H1 (cell line): ENCODE measurements around the gene NOLC1. TPM values are rescaled to one million over a fixed set of nuclear protein-coding genes. Genes with fewer than 3 reads are reported as not detected.

ENCODE experiments used
- CTCF ChIA-PET: fragments of 300-600 bp; sonication (Branson Sonifier 250); formaldehyde crosslinking; loops from one replicate; lab custom pipeline; 2021; ENCODE audit not compliant: partially characterized antibody; lab: Charles Lee
- POLR2A ChIA-PET: fragments of 300-600 bp; sonication (Branson Sonifier 250); formaldehyde crosslinking; loops from one replicate; lab custom pipeline; 2021; ENCODE audit warnings: inconsistent platforms; ENCODE audit not compliant: partially characterized antibody; lab: Charles Lee
- DNase-seq, 2 experiments: peaks; one replicate each; pipeline versions ENCODE4 v3.0.0 to v3.0.0-alpha.2; 2010 to 2022; ENCODE audit warnings: low spot score in 2 of 2, low read depth in 1 of 2, mixed read lengths in 1 of 2
- FAIRE-seq: peaks from 2 replicates; lab custom pipeline; 2011; peaks lifted over from hg19 to GRCh38; lab: Jason Lieb, UNC
- H2AFZ ChIP-seq: 2 replicates; pipeline ENCODE4 v1.8.1; 2012; ENCODE audit warnings: low read length, inconsistent platforms
- H2AK5ac ChIP-seq: 2 replicates; pipeline ENCODE4 v1.6.1; 2013; ENCODE audit warnings: low read depth, low read length
- H2BK120ac ChIP-seq: replicated peaks from 2 replicates; pipeline ENCODE3; 2013; ENCODE audit warnings: low read depth, low read length, inconsistent platforms
- H2BK12ac ChIP-seq: 2 replicates; pipeline ENCODE4 v1.6.1; 2013; ENCODE audit warnings: low read depth, low read length
- H2BK15ac ChIP-seq: 2 replicates; pipeline ENCODE4 v1.6.1; 2013; ENCODE audit warnings: low read length
- H2BK20ac ChIP-seq: 2 replicates; pipeline ENCODE4 v1.6.1; 2013; ENCODE audit warnings: low read length
- H2BK5ac ChIP-seq: 2 replicates; pipeline ENCODE4 v1.6.1; 2013; ENCODE audit warnings: low read depth, low read length
- H3K14ac ChIP-seq: 2 replicates; pipeline ENCODE4 v1.6.1; 2013; ENCODE audit warnings: inconsistent platforms; ENCODE audit not compliant: insufficient read length
- H3K18ac ChIP-seq: 2 replicates; pipeline ENCODE4 v1.6.1; 2013; ENCODE audit warnings: low read length; ENCODE audit errors: extremely low read depth
- H3K23ac ChIP-seq: 2 replicates; pipeline ENCODE4 v1.6.1; 2013; ENCODE audit warnings: inconsistent platforms; ENCODE audit not compliant: insufficient read length
- H3K23me2 ChIP-seq: 2 replicates; pipeline ENCODE4 v1.6.1; 2013; ENCODE audit warnings: low read depth, low read length
- H3K27ac ChIP-seq: 2 replicates; pipeline ENCODE4 v1.6.1; 2011; ENCODE audit warnings: low read depth, low read length, inconsistent platforms
- H3K27me3 ChIP-seq, 4 experiments: replicated peaks in 1 of 4; 1 replicate in 1 of 4; 2 replicates in 3 of 4; pipeline versions ENCODE4 v1.6.1 to v1.8.1; 2011 to 2013; ENCODE audit warnings: low read length in 3 of 4, mild to moderate bottlenecking in 3 of 4, inconsistent platforms in 2 of 4, mixed read lengths in 2 of 4, moderate library complexity in 1 of 4; ENCODE audit not compliant: control insufficient read depth in 3 of 4, insufficient read depth in 3 of 4; ENCODE audit errors: extremely low read depth in 1 of 4
- H3K36me3 ChIP-seq, 4 experiments: 2 replicates each; pipeline versions ENCODE4 v1.6.1 to v1.8.1; 2011 to 2013; ENCODE audit warnings: mild to moderate bottlenecking in 4 of 4, low read length in 3 of 4, moderate library complexity in 2 of 4, control low read depth in 1 of 4, inconsistent platforms in 1 of 4; ENCODE audit not compliant: insufficient read depth in 4 of 4, control insufficient read depth in 2 of 4
- H3K4ac ChIP-seq: replicated peaks from 2 replicates; pipeline ENCODE3; 2013; ENCODE audit warnings: low read length, low read depth, mixed read lengths, inconsistent platforms; ENCODE audit not compliant: insufficient read length
- H3K4me1 ChIP-seq, 4 experiments: replicated peaks in 1 of 4; 1 replicate in 1 of 4; 2 replicates in 3 of 4; pipeline versions ENCODE4 v1.6.1 to v1.8.1; 2011 to 2013; ENCODE audit warnings: low read length in 3 of 4, inconsistent platforms in 2 of 4, mixed read lengths in 1 of 4; ENCODE audit not compliant: insufficient read depth in 4 of 4, control insufficient read depth in 3 of 4
- H3K4me2 ChIP-seq, 2 experiments: 2 replicates each; pipeline versions ENCODE4 v1.6.1 to v1.8.1; 2011 to 2013; ENCODE audit warnings: low read depth in 2 of 2, low read length in 2 of 2, control low read depth in 1 of 2, inconsistent platforms in 1 of 2, mild to moderate bottlenecking in 1 of 2; ENCODE audit not compliant: insufficient read depth in 1 of 2
- H3K4me3 ChIP-seq, 4 experiments: fragments of 200-600, 300-600 bp in 1 of 4; sonication (generic), shearing (Covaris generic), sonication (Bioruptor Twin) in 1 of 4; 2 replicates each; pipeline versions ENCODE4 v1.5.1 to v1.8.1; 2011 to 2016; ENCODE audit warnings: low read length in 4 of 4, low read depth in 3 of 4, control low read depth in 2 of 4, inconsistent platforms in 2 of 4, mild to moderate bottlenecking in 2 of 4, mixed read lengths in 1 of 4, moderate library complexity in 1 of 4; ENCODE audit not compliant: insufficient read depth in 2 of 4; ENCODE audit errors: extremely low read depth in 1 of 4
- H3K56ac ChIP-seq: replicated peaks from 2 replicates; pipeline ENCODE3; 2013; ENCODE audit warnings: low read depth, mild to moderate bottlenecking, mixed read lengths, low read length, inconsistent platforms; ENCODE audit not compliant: insufficient read length
- H3K79me1 ChIP-seq: 2 replicates; pipeline ENCODE4 v1.6.1; 2013; ENCODE audit warnings: low read depth, low read length, control low read depth
- H3K79me2 ChIP-seq, 2 experiments: 2 replicates each; pipeline versions ENCODE4 v1.6.1 to v1.8.1; 2012 to 2013; ENCODE audit warnings: low read length in 2 of 2, mild to moderate bottlenecking in 2 of 2, inconsistent platforms in 1 of 2; ENCODE audit not compliant: insufficient read depth in 2 of 2, control insufficient read depth in 1 of 2
- H3K9ac ChIP-seq, 4 experiments: replicated peaks in 1 of 4; 1 replicate in 1 of 4; 2 replicates in 3 of 4; pipeline versions ENCODE4 v1.6.1 to v1.8.1; 2011 to 2013; ENCODE audit warnings: low read depth in 3 of 4, low read length in 3 of 4, control low read depth in 2 of 4, mild to moderate bottlenecking in 2 of 4, moderate library complexity in 2 of 4, inconsistent platforms in 1 of 4; ENCODE audit errors: extremely low read depth in 1 of 4
- H3K9me3 ChIP-seq, 2 experiments: 2 replicates each; pipeline versions ENCODE4 v1.6.1 to v1.8.1; 2012 to 2013; ENCODE audit warnings: mild to moderate bottlenecking in 2 of 2, moderate library complexity in 2 of 2, control low read depth in 1 of 2, inconsistent platforms in 1 of 2, low read depth in 1 of 2, low read length in 1 of 2, mixed read lengths in 1 of 2; ENCODE audit not compliant: insufficient read depth in 2 of 2
- H4K20me1 ChIP-seq, 2 experiments: replicated peaks in 1 of 2; 2 replicates each; pipeline versions ENCODE3 to v1.8.1; 2011 to 2013; ENCODE audit warnings: inconsistent platforms in 2 of 2, low read length in 2 of 2, mild to moderate bottlenecking in 1 of 2; ENCODE audit not compliant: insufficient read depth in 2 of 2, control insufficient read depth in 1 of 2
- H4K5ac ChIP-seq: 2 replicates; pipeline ENCODE4 v1.6.1; 2013; ENCODE audit warnings: low read length, low read depth, mixed read lengths, inconsistent platforms; ENCODE audit not compliant: insufficient read length
- H4K8ac ChIP-seq: 2 replicates; pipeline ENCODE4 v1.8.0; 2013; ENCODE audit warnings: mild to moderate bottlenecking, moderate library complexity, low read length, inconsistent platforms; ENCODE audit not compliant: insufficient read depth; ENCODE audit errors: extremely low read depth
- H4K91ac ChIP-seq: replicated peaks from 2 replicates; pipeline ENCODE3; 2013; ENCODE audit warnings: low read length, mixed read lengths, inconsistent platforms; ENCODE audit not compliant: insufficient read length
- CHD1 ChIP-seq: IDR thresholded peaks from 2 replicates; pipeline ENCODE4 v1.6.1; 2012; ENCODE audit warnings: low read depth, low read length, improper control_type of control experiment
- CHD2 ChIP-seq: IDR thresholded peaks from 2 replicates; pipeline ENCODE4 v1.6.1; 2012; ENCODE audit warnings: low read length, improper control_type of control experiment
- CREB1 ChIP-seq: IDR thresholded peaks from 2 replicates; pipeline ENCODE4 v1.6.1; 2012; ENCODE audit warnings: inconsistent platforms
- EP300 ChIP-seq, 2 experiments: IDR thresholded peaks; 1 replicate in 1 of 2; 2 replicates in 1 of 2; pipeline ENCODE4 v1.6.1; 2011 to 2012; ENCODE audit warnings: low read depth in 2 of 2, low read length in 2 of 2, mild to moderate bottlenecking in 2 of 2, borderline replicate concordance in 1 of 2, inconsistent platforms in 1 of 2, moderate library complexity in 1 of 2
- GTF2F1 ChIP-seq: IDR thresholded peaks from 2 replicates; pipeline ENCODE4 v1.6.1; 2012; ENCODE audit warnings: low read depth, low read length, improper control_type of control experiment, borderline replicate concordance
- JUND ChIP-seq: IDR thresholded peaks from 2 replicates; pipeline ENCODE4 v1.6.1; 2011; ENCODE audit warnings: mild to moderate bottlenecking, improper control_type of control experiment, low read length
- KDM1A ChIP-seq: fragments of 200-600, 300-600 bp; sonication (generic); IDR thresholded peaks from 2 replicates; pipeline ENCODE4 v1.7.1; 2016; ENCODE audit warnings: mild to moderate bottlenecking, low read length, borderline replicate concordance
- MAFK ChIP-seq: IDR thresholded peaks from 2 replicates; pipeline ENCODE4 v1.6.1; 2012; ENCODE audit warnings: low read depth, mild to moderate bottlenecking, improper control_type of control experiment, low read length
- MAX ChIP-seq: IDR thresholded peaks from 2 replicates; pipeline ENCODE4 v1.6.1; 2012; ENCODE audit warnings: inconsistent platforms
- POLR2A ChIP-seq, 2 experiments: IDR thresholded peaks; 1 replicate in 1 of 2; 2 replicates in 1 of 2; pipeline ENCODE4 v1.6.1; 2011; ENCODE audit warnings: low read depth in 2 of 2, low read length in 2 of 2, mild to moderate bottlenecking in 2 of 2; ENCODE audit errors: control extremely low read depth in 1 of 2
- RAD21 ChIP-seq, 2 experiments: IDR thresholded peaks in 1 of 2; conservative IDR thresholded peaks in 1 of 2; 2 replicates each; pipeline ENCODE4 v1.6.1; 2011; ENCODE audit warnings: low read depth in 2 of 2, low read length in 2 of 2, improper control_type of control experiment in 1 of 2, inconsistent platforms in 1 of 2, mild to moderate bottlenecking in 1 of 2, moderate library complexity in 1 of 2
- SAP30 ChIP-seq: fragments of 300-600 bp; sonication (generic); IDR thresholded peaks from 2 replicates; pipeline ENCODE4 v1.7.1; 2012; ENCODE audit warnings: low read length, moderate library complexity, mild to moderate bottlenecking, inconsistent platforms; ENCODE audit not compliant: insufficient read depth, insufficient replicate concordance
- TCF12 ChIP-seq: IDR thresholded peaks from 2 replicates; pipeline ENCODE4 v1.6.1; 2011; ENCODE audit warnings: low read depth, mild to moderate bottlenecking, low read length
- WGBS, 2 experiments: shearing (Covaris generic) in 1 of 2; methylation state at CpG; one replicate each; pipeline versions ENCODE4 v1.1.6 to v1.1.7; 2013 to 2015; ENCODE audit warnings: low lambda C conversion rate in 2 of 2, mixed read lengths in 2 of 2, inconsistent platforms in 1 of 2, low coverage in 1 of 2, missing lambda C conversion rate in 1 of 2; ENCODE audit not compliant: insufficient replicate concordance in 2 of 2, insufficient coverage in 1 of 2, insufficient read length in 1 of 2; ENCODE audit errors: extremely low coverage in 1 of 2, missing lambda C conversion rate in 1 of 2; 5-methylcytosine and 5-hydroxymethylcytosine counted together
- polyA plus RNA-seq, 7 experiments: library from polyadenylated mRNA; depleted of rRNA in 3 of 7; stranded (reverse) in 5 of 7; unstranded in 2 of 7; fragments of >200 nt in 5 of 7; fragments of 200-250 nt in 2 of 7; gene quantifications; 1 replicate in 5 of 7; 2 replicates in 1 of 7; 4 replicates in 1 of 7; pipeline versions ENCODE4 v1.2.1 to v1.2.3, GENCODE V29; 2011 to 2013; ENCODE audit warnings: missing spikeins in 2 of 7, mixed read lengths in 2 of 7
- total RNA-seq: library from RNA; stranded (reverse); fragmentation: NEBNext Ultra II Directional; extraction: Animal tissue kit (Norgen Biotek cat#: 25700); gene quantifications from 2 replicates; pipeline ENCODE4 v1.2.1, GENCODE V29; 2021

NOLC1 gene
- total and polyA plus RNA-seq, 2 of the 8 experiments (the other 6 are each of a cell fraction or from before 2014, with no cell fraction given), result 86.3 to 191 TPM

GRCh38 chr10:102191956-102192355 is 39.8 kb downstream of the NOLC1 start:
- no peak overlapping the region for H2BK5ac ChIP-seq
- no peaks in the 10 kb centered on the region for H4K20me1 ChIP-seq
- no peak overlapping the region for H2BK120ac ChIP-seq
- no peak overlapping the region for H4K8ac ChIP-seq
- H3K36me3 ChIP-seq, result no peaks in the 10 kb centered on the region
- no peak overlapping the region for H3K23ac ChIP-seq
- H2BK20ac ChIP-seq, result no peak overlapping the region
- no peak overlapping the region for H3K4me2 ChIP-seq
- H3K14ac ChIP-seq, result no peak overlapping the region
- H2AK5ac ChIP-seq, result no peak overlapping the region
- DNase-seq (no peak), FAIRE-seq (no peak)
- no peak overlapping the region for H2BK15ac ChIP-seq
- TF ChIP-seq CHD2 (no peak), JUND (no peak), MAX (no peak), CHD1 (no peak), MAFK (no peak), GTF2F1 (no peak), EP300 (IDR thresholded peaks at IDR 0.05; ENCODE audit: borderline replicate concordance in 1 of 2, low read depth in 2 of 2, low read length in 2 of 2) (no peak), POLR2A (IDR thresholded peaks at IDR 0.05; ENCODE audit: control extremely low read depth in 1 of 2, low read depth in 2 of 2, low read length in 2 of 2) (no peak), SAP30 (no peak), CREB1 (no peak), RAD21 (IDR thresholded peaks at IDR 0.05 in 1 of 2, conservative IDR thresholded peaks at IDR 0.05 in 1 of 2; ENCODE audit: low read depth in 2 of 2, low read length in 2 of 2) (no peak), KDM1A (no peak), TCF12 (no peak)
- H2AFZ ChIP-seq, result no peak overlapping the region
- H3K79me1 ChIP-seq, result no peaks in the 10 kb centered on the region; the same call in 1 of the 2 replicates
- H3K4me1 ChIP-seq, result no peaks in the 10 kb centered on the region
- no peak overlapping the region for H3K9ac ChIP-seq
- H3K4me3 ChIP-seq, result no peak overlapping the region
- no peak overlapping the region for H3K18ac ChIP-seq
- no peak overlapping the region for H2BK12ac ChIP-seq
- CTCF ChIA-PET, result no interaction called here
- no peak overlapping the region for H3K4ac ChIP-seq
- POLR2A ChIA-PET, result interaction anchor here (0.7 kb wide), 1 partner anchor 14 kb away, joined by 3 read pairs; no protein-coding TSS in a partner anchor
- H3K23me2 ChIP-seq, result no peaks in the 10 kb centered on the region
- H3K9me3 ChIP-seq, result peaks cover 14 to 25% of the 10 kb centered on the region in 2 experiments
- H4K5ac ChIP-seq, result no peak overlapping the region
- no peaks in the 10 kb centered on the region; a peak in 1 of 7 replicates for H3K27me3 ChIP-seq
- no peak overlapping the region for H3K56ac ChIP-seq
- 85% methylated on average over 7 of the region's 7 CpGs; no CpG with 5 or more reads in 1 of the 2 experiments for WGBS, 2 experiments
- H4K91ac ChIP-seq, result no peak overlapping the region
- no peaks in the 10 kb centered on the region for H3K79me2 ChIP-seq
- no peak overlapping the region for H3K27ac ChIP-seq
